Stimulated activated CD8-positive, alpha-beta memory T cell treated with anti-CD3 and anti-CD28 coated beads, Interleukin-7, amount 100 ng/mL, for 1 hour (primary cell): ENCODE measurements around the gene CLBA1.

ENCODE experiments used
- DNase-seq, 2 donors: peaks; one replicate each; pipeline ENCODE4 v3.0.0-alpha.2; 2020; ENCODE audit warnings: low read depth in 2 of 2

Gene CLBA1

DNA sequence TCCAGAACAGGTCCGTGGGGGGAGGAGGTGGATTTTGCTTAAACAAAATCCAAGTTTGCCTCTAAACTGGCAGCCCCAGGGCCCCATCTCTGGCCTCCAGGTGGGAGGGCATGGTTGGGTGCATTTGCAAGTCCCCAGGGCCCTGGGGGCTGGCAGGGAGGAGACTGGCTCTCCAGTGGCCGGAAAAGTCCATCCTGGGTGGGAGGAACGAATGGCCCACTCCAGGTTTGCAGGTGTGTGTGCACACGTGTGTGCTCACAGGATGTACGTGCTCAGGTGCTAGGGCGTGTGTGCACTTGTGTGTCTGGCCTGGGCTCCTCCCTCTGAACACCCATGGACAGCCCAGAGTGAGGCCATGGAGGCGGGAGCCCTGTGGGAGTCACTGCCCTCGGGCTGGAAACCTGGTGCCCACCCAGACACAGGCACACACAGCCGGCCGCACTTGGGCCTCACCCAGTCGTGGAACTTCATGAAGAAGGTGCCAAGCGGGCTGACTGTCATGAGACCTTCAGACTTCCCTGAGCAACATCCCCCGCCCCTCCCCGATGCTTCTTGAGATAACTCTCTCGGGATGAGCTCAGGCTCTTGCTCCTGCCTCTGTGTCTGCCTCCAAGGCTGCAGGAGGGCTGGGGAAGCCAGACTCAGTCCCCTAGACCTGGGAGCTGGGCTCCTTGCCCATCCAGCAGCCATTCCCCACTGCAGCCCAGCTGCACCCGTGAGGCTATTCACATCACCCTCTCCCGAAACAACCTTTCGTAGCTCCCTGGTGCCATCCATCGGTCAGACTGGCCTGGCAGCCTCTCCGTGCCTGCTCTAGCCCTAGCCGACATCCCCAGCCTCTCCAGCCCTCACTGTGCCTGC is 16.8 kb upstream of the CLBA1 start:
- no peak for DNase-seq

DNA sequence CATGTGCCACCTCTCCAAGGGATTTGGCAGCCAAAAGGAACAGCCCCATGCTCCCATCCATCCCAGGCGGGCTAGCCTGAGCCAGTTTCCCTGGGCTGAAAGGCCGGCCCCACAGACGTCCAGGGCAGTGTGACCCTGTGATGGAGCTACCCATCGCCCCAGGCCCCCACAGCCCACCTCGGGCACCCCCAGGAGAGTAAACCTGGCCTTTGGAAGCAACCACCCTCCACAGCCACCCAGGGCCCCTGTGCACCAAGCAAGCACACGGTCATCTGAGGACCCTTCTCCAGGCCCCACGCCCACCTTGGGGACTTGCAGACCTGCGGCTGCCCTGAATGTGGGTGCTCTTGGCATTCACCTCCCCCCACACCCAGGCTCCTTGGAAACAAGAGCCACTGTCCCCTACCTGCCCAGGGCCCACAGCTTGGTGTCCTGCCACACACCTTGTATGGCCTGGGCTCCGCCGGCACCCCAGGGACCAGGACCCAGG is 15.8 kb upstream of the CLBA1 start:
- no peak for DNase-seq

DNA sequence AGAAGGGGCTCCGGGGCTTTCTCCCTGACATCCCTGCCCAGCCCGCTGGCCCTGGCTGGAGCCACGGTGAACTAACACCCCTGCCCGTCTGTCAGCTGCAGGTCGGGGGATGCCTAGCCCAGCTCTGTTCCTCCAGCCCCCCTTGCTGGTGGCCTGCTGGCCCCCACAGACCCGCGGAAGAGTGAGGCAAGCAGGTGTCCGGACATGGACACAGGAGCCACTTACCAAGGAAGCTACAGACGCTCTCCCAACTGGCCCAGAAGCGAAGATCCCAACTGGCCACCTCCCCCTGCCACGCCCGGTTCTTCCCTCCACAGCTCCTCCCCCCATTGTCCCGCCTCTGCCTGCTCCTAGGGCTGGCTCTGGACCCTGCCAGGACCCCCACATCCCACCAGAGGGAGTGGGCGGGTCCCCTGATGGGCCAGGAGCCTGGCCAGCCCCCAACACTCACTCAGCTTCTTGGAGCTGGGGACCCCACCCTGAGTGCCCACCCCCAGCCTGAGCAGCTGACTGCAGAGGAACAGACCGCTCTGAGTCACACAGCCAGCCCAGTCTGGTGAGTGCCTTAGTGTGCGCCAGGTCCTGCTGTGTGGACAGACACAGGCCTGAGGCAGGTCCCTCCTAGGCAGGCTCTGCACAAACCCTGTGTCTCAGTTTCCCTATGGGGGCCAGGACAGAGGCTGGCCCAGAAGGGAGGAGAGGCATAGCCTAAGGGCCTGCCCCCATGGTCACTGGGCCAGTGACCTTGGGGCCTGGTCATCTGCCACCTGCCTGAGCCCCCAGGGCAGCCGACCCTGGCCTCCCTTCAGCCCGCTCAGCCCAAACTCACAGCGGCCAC is 15.1 kb upstream of the CLBA1 start:
- no peak for DNase-seq

DNA sequence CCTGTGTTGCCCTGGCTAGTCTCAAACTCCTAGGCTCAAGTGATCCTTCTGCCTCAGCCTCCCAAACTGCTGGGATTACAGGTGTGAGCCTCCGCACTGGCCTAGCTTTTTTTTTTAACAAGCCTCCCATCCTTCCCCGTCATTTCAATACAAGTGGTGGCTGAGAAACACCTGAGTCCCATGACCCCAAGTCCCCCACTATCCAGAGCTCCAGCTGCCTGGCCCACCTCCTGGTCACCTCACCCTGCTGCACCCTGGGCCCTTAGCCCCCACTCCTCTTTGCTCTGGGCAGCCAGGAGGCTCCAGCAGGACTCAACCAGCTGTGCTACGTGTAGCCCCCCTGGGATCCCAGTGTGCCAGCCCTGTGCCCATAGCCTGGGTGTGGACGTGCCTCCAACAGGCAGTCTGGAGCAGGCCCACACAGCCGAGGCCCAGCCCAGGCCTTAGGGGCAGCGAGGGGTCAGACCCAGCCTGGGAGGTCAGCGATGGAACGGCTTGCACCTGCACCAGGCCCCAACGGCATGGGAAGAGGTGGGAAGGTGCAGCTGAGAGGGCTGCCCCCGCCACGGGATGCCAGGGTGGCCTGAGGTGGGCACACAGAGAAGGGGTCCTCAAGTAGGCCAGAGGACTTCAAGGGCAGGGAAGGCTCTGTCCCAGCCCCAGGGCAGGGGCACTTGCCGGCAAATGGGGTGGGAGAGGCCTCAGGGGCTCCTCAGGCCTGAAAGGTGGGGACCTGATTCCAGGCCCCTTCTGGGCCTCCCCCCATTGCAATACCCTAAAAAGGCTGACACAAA is 13.9 kb upstream of the CLBA1 start:
- DNase-seq, result no peak

DNA sequence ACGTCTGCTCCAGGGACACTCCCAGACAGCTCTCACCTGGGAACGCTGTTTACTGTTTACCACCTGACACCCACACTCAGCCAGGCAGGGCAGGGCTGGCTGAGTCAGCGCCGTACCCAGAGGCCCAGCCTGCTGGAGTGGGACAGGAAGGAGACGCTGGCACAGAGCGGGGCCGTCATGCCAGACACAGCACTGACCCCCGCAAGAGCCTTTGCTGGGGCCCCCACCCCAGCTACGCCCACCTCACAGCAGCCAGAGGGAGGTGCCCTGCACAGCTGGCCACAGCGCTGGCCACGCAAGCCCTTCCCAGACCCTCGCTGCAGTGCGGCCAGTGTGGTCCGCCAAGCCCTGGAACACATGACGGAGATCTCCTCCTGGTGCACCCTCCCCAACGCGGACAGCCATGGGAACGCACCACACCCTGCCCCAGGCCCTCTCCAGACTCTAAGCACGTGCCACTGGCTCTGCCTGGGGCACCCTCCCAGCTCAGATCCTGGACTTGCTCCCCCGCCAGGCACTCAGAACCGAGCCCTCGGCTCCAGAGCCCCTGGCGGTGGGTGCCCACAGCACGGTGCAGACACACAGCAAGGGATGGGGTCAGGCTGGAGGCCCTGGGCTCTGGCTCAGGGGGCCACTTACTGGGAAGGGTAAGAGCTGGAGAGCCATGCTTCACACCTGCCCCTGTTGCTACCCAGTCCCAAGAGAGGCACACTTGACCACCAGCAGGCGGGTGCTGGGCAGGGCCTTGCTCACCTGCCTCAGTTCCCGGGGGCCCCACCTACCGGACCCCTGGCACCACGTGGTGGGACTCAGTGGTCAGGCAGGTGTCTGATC is 13.1 kb upstream of the CLBA1 start:
- no peak for DNase-seq

DNA sequence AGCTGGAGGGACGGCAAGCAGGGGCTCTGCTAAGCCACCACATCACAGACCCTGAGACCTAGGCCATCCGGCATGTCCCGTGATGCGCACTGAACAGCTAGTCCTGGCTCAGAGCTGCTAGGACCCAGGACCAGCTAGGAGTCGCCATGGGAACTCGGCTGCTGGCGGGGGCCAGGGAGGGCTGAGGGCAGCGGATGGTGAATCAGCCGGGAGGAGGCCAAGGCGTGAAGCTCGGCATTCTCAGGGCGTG is 12.5 kb upstream of the CLBA1 start:
- DNase-seq, result no peak

DNA sequence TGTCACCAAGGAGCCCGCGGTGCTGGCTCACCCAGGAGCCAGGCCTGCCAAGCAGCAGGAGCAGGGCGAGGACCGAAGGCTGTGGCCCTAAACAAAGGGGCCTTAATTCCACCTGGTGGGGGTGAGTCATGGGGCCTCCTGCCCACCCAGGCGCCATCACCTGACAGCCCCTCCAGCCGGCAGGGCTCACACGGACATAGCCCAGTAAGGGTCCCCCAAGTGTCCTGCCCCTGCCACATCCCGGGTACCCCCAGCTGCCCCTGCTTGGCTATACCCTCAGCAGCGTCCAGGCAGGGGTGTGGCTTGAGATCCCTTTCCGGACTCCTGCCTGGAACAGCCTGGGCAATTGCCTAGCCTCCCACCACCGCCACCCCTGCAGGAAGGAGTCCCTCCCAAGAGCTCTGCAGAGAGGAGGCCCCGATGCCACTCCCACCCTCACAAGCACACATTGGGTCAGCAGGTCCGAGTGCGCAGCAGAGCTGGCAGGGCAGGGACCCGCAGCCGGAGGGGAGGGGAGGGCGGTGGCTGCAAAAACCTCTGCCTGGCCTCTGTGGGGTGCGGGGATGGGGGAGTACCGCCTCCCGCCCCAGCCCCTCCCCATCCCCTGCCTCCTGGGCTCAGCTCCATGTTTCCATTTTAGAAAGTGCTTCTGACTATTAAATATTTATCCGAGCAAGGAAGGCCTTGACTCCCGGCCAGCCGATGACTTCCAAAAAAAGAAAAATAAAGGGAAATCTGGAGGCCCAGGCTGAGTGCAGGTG is 12.0 kb upstream of the CLBA1 start:
- no peak for DNase-seq

DNA sequence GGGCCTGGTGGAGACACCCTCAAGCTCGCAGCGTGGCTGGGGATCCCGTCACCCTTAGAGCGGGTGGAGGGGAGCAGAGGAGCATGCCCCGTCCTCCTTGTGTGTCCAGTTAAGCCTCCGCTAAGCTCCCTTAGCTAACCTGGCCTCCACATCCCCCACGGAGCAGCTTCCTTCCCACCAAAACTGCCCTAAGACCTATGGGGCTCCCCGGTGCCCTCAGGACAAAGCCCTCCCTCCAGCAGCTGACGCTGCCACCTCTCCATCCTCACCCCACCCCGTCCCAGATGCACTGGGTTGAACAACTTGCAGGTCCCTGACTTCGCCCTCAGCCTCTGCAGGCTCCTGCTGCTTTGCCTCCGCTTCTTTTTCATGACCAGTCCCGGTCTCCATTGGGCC is 11.4 kb upstream of the CLBA1 start:
- DNase-seq, result no peak

DNA sequence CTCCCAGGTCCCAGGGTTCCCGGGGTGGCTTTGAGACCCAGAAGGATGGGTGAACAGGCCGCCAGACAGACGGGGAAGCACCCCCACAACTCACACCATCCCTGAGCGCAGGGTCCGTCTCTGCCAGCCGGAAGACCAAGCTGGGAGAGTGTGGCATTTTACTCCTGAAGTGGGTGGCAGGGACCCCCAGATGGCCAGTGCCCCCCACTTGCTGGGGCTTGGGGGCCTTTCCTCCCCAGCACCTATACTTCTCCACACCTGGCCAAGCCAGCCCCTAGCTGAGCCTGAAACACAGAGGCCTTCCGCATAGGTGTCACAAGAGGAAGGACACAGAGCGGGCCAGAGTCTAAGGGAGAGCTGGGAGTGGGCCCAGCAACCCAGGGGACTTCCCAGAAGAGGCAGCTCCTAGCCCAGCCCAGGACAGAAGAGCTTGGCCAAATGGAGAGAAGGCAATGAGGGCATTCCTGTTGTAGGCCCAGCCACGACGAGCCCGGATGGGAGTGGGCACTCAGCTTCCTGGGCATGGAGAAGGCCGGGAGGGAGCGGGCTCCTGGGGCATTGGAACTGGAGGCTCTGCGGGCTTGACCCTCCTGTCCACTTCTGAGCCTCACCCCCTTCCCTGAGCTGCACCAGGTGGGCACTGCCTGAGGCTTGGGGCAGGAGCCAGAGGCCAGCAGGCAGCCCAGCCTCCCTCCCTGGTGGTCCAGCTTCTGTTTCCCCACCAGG is 10.8 kb upstream of the CLBA1 start:
- DNase-seq, result no peak

DNA sequence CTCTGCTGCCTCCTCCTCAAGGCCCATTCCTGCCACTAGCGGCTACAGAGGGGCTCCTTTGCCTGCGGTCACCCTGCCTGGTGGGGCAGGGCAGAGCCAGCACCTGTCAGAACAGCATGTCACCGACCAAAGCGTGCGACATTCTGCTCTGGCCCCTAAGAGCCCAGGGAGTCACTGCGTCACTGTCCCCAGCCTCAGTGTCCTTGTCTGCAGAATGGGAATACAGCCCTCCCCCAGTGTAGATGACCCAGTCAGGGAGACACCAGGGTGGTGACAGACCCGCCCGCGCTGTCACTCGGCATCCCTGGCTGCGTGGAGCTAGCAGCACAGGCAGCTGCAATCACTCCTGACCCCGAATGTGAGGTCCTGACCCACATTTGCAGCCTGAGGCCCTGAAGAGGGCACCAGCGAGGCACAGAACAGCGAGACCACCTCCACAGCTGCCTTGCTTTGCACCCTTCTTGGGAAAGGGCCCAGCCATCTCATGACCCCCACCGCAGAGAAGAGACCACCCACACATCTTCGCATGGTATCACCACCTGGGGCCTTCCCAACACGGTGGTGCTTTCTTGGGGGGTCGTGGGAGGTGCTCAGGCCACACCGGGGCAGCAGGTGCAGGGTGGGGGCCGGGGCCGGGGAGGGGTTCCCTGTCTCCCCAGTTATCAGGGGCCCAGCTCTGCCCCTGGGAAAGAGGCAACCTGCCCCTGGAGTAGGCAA is 9.9 kb upstream of the CLBA1 start:
- no peak for DNase-seq

DNA sequence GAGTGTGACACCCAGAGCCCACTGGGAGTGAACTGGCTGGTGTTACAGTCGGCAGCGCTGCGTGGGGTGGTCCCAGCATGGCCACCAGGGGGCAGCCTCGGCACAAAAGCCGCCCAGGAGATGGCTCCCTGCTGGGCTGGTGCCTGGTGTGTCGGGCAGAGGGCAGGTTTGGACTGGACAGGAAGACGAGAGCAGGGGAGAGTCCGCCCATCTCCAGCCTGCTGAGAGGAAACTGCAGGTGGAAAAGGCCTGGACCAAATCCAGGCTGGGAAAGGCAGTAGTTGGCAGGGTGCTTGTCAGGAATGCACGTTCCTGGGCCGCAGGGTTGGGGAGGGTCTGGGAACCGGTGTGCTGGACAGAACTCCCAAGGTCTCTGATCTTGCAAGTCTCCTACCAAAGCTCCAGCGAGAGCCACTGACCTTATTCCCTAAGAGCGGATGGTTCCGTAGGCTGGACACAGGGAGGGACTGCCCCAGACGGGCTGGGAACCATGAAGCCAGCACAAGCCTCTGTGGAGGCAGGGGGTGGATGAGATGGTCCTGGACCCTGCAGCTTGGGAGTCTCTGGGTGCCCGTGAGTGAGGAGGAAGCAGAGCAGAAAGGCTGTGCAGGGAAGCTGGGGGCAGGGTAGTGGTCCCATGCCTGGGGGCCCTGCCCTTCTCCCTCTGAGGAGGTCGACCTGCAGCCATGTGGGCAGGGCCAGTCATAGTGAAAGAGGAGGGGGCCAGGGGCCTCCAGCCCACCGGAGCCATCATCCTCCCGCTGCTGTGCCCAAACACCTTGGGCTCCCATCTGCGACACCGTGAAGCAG is 9.2 kb upstream of the CLBA1 start:
- DNase-seq, result peak; percentile 80 to 82

DNA sequence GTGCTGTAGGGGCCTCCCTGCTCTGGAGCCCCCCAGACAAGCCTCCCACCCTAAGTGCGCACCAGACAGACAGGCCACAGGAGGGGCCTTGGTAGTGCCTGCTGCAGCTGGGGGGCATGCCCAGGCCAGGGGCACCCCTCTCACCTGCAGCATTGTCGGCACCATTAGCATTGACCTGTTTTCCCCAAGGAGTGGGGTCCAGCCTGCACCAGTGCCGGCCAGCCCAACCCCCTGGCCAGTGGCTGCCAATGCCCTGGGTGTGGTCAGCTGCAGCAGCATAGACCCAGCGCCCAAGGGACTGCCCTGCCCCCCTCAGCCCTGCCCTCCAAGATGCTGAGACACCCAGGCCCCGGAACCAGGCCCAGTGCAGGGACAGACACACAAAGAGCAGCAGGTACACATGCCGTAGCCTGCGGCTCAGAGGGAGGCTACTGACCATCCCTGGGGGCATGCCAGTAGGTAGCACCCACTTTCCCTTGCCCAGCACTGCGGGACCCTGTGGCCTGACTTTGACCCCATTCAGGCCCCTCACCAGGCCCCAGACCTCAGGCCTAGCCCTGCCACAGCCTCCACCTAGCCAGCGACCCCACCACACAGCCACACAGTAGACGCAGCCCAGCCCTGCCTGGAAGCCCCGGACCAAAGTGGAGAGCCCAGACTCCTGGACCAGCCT is 8.4 kb upstream of the CLBA1 start:
- DNase-seq, result no peak

DNA sequence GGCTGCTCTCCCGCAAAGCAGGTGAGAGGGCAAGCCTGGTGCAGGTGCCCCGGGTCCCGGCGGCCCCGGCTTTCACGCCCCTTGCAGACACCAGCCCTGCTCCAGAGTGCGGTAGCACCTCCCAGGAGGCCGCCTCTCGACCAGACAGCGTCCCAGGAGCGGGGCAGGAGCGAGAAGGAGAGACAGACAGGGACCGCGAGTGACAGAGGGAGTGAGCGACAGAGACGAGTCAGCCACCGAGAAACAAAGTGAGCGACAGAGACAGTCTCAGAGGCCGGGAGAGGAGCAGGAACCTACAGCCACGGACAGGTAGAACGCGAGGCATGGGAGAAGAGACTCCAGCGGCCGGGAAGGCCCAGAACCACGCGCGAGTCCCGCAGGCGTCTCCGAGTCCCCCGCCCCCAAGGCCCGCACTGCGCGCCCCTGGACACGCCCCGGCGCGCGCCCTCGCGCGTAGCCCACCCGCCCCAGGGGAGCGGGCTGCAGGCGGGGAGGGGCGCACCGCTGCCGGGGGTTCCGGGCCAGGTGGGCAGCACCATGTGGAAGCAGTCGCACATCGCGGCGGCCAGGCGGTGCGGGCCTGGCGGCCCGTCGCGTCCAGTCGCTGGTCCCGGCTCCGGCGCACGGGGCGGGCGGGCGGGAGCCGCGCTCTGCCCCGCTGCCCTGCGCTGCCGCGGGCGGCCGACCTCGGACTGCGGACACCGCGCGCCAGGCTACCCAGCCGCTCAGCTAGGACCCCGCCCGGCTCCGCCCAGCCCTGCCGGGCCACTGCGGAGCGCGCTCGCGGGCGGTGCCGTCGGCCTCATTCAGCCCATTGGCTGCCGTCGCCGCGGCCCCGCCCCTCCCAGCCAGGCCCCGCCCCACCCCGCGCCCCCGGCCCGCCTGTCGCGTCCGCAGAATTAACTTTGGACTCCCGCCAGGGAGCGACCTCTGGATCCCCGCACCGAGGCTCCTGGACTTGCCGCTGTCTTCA is 7.6 kb upstream of the CLBA1 start, which contains the start of gene AHNAK2:
Gene AHNAK2 (minus strand): TSS at position 694 of the 973 bp plus-strand sequence. CDS start 137 bp downstream, at position 557.
- DNase-seq, result no peak

DNA sequence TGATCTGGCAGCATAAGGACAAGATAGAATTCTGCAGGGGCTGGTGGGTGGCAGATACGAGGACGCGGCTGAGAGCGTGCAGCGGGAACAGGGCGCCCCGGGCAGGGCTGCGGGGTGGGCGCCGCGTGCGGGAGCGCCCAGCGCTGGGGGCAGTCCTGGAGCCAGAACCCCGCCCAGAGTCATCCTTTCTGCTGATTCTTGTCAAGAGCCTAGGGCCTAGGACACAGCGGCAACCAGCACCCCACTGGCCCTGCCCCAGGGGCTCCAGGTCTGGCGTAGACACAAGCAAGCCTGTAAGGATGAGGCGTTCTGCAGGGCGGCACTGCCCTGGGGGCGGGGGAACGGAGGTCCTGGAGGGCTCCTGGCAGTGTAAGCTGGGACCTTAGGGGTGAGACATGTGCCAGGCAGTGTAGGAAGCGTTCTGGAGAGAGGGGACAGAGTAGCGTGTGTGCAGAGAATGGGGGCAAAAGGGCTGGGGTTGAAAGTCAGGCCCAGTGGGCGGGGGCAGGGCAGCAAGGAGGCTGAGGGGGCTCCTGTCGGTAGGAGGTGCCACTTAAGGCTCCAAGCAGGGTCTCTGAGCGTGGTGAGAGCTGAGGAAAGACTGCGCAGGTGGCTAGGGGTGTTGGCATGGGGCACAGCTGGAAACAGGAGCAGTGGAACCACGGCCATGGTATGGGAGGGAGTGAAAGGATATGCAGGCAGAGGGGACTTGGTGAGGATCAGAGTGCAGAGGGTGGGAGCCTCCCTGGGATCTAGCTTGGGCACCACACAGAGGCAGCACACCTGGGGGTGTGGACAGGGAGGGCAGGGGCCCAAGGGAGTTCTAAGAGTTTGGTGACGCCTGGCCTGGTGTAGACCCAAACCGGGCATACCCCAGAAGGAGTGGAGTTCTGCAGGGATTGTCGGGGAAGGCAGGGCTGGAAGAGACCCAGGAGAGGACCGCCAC is 6.6 kb upstream of the CLBA1 start:
- no peak for DNase-seq
